GM15510 (cell line): Measurements from ENCODE around the gene MEIS3.

Experiments
- POLR2A ChIP-seq: IDR thresholded peaks from 3 replicates; pipeline ENCODE4 v1.6.1; 2011; ENCODE audit warnings: borderline replicate concordance; ENCODE audit not compliant: insufficient read length; ENCODE audit errors: extremely low read depth

Gene MEIS3

GRCh38 chr19:47405854-47406417, 13.4 kb downstream of the MEIS3 start:
- no peak for TF ChIP-seq POLR2A

DNA sequence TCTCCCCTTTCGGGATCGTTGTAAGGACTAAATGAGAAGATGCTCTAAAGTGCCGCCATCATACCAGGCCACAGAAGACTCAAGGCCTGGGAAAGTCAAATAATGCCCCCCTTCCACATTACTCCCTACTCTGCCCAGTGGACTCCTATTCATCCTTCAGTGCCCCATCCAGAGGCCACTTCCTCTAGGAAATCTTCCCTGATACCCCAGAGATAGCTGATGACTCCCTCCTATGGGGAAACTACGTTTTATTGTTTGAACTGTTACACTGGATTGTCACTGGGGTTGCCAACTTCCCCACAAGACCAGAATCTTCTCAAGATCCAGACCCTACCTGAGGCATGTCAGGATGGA, 14.2 kb downstream of the MEIS3 start:
- TF ChIP-seq POLR2A = no peak

DNA sequence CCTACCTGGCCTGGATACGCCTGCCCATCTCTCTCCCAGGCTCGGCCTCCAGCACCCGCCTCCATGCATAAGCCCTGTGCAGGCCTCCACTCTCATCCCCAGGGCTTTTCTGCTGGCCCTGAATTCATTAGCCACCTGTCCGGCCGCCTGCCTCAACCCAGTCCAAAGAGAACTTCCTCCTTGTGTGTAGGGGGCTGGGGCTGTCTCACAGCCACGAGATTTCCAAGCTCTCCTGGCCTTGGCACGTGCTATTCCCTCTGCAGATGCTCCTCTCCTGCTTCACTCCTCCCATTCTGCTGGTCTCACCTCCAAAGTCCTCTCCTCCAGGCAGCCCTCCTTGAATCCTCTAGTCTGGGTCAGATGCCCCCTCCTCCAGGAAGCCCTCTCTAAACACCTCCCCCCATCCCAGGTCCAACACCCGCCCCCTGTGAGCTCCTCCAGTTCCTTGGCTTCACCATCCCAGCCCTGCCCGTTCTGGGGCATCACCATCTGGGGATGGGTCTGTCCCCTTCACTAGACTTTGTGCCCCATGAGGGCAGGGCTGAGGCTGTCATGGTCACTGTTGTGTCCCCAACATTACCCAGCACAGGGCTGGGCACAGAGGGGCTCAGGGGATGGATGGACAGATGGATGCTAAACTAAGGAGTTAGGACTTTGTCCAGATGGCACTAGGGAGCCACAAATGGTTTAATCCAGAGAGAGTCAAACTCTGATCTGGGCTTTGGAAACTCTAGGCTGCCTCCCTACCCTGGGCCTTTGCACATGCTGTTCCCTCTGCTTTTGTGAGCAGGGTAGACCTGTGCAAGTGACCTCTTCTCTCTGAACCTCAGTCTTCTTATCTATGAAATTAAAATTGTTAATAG, 14.8 kb downstream of the MEIS3 start:
- no peak for TF ChIP-seq POLR2A

DNA sequence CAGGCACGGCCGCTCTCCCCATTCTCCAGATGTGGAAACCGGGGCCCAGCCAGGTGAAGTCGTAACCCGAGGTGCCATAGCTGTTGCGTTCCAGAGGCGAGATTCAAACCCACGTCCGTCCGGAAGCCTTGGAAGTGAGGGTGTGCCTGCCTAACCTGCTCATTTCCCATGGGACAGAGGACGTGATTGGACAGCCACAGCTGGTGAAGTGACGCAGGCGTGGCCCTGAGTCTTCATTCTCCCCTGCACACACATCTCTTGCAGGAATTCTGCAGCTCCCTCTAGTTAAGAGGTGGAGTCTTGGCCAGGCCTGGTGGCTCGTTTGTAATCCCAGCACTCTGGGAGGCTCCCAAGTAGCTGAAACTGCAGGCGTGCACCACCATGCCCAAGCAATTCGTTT, 16.8 kb downstream of the MEIS3 start:
- TF ChIP-seq POLR2A = no peak

- no peak for TF ChIP-seq POLR2A
Observed at GRCh38 chr19:47398707-47399597, 20.4 kb downstream of the MEIS3 start.

DNA sequence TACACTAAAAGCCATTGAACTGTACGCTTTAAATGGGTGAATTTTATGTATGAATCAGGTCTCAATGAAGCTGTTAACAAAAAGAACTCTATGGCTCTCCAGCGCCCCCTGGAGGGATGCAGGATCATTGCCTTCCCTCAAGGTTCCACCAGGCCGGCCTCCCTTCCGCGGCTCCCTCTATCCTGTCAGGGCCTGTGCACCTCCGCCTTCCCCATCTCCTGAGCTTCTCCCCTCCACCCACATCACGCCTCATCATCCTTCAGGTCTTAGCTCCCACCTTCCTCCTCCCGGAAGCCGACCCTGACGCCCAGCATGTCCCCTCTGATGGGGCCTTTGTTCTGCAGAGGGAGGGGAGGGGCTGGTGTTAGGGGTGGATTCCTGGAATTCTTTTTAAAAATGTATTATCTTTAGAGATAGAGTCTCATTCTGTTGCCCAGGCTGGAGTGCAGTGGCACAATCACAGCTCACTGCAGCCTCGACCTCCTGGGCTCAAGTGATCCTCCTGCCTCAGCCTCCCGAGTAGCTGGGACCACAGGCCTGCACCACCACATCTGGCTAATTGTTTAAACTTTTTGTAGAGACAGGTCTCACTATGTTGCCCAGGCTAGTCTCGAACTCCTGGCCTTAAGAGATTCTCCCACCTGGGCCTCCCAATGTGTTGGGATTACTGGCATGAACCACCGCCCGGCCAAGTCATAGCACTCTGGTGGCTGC, 27.7 kb downstream of the MEIS3 start:
- TF ChIP-seq POLR2A = no peak

DNA sequence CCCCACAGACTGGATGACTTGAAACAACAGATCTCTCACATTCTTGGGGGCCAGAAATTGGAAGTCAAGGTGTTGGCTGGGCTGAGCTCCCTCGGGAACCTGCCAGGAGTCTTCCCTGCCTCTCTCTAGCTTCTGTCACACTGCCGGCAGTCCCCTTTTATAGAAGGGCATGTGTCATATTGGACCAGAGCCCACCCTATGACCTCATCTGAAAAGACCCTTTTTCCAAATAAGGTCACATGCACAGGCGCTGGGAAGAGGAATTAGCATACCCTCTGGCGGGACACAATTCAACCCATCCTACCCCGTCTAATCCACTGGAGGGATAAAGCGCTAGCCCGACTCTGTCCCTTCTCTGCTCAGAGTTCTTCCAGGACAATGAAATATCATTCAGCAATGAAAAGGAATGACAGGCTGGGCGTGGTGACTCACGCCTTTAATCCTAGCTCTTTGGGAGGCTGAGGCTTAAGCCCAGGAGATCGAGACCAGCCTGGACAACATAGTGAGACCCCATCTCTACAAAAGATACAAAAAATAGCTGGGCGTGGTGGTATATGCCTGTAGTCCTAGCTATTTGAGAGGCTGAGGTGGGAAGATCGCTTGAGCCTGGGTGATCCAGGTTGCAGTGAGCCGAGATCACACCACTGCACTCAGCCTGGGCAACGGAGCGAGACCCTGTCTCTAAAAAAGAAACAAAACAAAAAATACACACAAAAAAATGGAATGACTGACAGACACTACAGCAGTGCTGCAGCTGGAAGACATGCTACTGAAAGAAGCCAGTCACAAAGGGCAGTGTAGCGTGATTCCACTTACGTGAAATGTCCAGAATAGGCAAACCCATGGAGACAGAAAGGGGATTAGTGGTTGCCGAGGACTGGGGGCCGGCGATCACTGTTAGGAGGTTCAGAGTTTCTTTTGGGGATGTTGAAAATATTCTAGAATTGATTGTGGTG, 28.5 kb downstream of the MEIS3 start:
- TF ChIP-seq POLR2A = no peak

DNA sequence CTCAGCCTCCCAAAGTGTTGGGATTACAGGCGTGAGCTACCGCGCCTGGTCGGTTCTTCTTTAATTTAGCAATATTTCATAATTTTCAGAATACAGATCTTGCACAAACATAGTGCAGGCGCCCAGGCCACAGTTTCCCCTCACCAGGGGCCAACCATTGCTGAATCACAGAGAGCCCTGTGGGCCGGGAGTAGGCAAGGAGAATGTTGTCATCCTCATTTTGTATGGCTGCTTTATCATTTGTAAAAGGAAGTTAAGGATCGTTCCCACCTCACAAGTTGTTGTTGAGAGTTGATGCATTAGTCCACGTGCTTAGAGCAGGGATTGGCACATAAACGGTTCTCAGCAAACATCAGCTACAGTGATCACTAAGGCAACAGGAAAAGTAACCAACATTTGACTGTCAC, 30.2 kb downstream of the MEIS3 start:
- TF ChIP-seq POLR2A = no peak

- no peak for TF ChIP-seq POLR2A
Observed at GRCh38 chr19:47381653-47382279, 37.6 kb downstream of the MEIS3 start.

GRCh38 chr19:47381121-47381520, 38.2 kb downstream of the MEIS3 start:
- no peak for TF ChIP-seq POLR2A

- no peak for TF ChIP-seq POLR2A
Observed at GRCh38 chr19:47380559-47380958, 38.8 kb downstream of the MEIS3 start.

DNA sequence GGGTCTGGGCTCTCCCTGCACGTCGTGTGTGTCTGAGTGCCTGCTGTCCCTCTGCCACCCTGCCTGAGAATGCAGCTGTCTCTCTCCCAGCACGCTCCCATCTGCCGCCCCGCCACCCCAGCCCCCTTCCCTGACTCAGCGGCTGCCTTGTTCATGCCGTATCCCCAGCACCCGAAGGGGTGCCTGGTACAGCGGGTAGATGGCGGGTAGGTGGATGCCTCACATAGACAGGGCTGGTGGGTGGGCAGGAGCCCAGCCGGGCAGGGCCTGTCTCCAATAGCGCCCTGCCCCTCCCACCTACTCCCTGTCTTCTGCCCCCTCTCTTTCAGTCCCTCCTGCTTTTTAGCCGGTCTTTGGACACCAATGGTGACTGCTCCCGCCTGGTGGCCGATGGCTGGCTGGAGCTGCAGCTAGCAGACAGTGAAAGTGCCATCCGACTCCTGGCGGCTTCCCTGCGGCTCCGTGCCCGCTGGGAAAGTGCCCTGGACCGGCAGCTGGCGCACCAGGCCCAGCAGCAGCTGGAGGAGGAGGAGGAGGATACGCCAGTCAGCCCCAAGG, 39.9 kb downstream of the MEIS3 start:
- TF ChIP-seq POLR2A = no peak

DNA sequence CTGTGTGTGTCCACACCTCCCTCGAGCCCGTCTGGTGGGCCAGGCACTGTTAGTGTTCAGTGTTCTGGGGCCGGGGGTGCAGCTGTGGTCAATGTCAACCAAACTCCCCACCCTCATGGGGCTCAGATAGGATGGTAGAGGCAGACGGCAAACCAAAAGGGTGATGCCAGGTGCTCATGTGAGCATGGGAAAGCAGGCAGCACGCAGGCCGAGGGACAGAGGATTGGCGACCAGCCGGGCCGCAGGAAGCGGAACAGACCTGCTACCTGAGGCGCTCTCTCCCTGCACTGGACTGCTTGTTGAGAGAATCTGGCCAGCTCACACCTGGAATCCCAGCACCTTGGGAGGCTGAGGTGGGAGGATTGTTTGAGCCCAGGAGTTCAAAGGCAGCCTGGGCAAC, 41.1 kb downstream of the MEIS3 start:
- no peak for TF ChIP-seq POLR2A
